ENCODE data around the gene NUMBL.

The NUMBL gene

GRCh38 chr19:40672038-40672437 lies 18.4 kb downstream of the NUMBL start:
- Histone ChIP-seq H4K20me1 (ENCODE audit: low read depth, low read length) (no peaks in the 10 kb centered on the region), H3K9me3 (ENCODE audit: insufficient read depth, low read length) (peaks cover 10% of the 10 kb centered on the region; the same call in 1 of the 2 replicates), H3K79me2 (ENCODE audit: insufficient read depth, low read length) (no peaks in the 10 kb centered on the region), H3K4me2 (ENCODE audit: low read depth, low read length, poor library complexity, severe bottlenecking) (no peak overlapping the region), H3K9me2 (replicated peaks; ENCODE audit: insufficient read depth, low read length) (no peaks in the 10 kb centered on the region), H3F3A (ENCODE audit: insufficient read depth) (no peaks in the 10 kb centered on the region), H3K27ac (ENCODE audit: low read depth, low read length) (no peak overlapping the region), H3K4me3 (ENCODE audit: insufficient read depth, low read length, poor library complexity, severe bottlenecking) (no peak overlapping the region), H3K9ac (ENCODE audit: low read length) (no peak overlapping the region), H3K36me3 (ENCODE audit: low read length) (no peaks in the 10 kb centered on the region; the same call in 1 of the 2 replicates), H3K27me3 (ENCODE audit: low read length) (no peaks in the 10 kb centered on the region), H2AFZ (ENCODE audit: low read depth, low read length, severe bottlenecking) (no peak overlapping the region)
- TF ChIP-seq EZH2phosphoT487 (conservative IDR thresholded peaks at IDR 0.05; ENCODE audit: low read length) (no peak), CTCF (IDR thresholded peaks at IDR 0.05; ENCODE audit: insufficient read depth, low read length, poor library complexity, severe bottlenecking) (no peak)

GRCh38 chr19:40671404-40671803 lies 19.0 kb downstream of the NUMBL start:
- no peaks in the 10 kb centered on the region for H3K9me2 ChIP-seq (replicated peaks; ENCODE audit: insufficient read depth, low read length)
- H3K4me3 ChIP-seq (ENCODE audit: insufficient read depth, low read length, poor library complexity, severe bottlenecking), result no peak overlapping the region
- H3F3A ChIP-seq (ENCODE audit: insufficient read depth), result no peaks in the 10 kb centered on the region
- peaks cover 10% of the 10 kb centered on the region; the same call in 1 of the 2 replicates for H3K9me3 ChIP-seq (ENCODE audit: insufficient read depth, low read length)
- H2AFZ ChIP-seq (ENCODE audit: low read depth, low read length, severe bottlenecking), result no peak overlapping the region
- H3K4me2 ChIP-seq (ENCODE audit: low read depth, low read length, poor library complexity, severe bottlenecking), result no peak overlapping the region
- H3K27me3 ChIP-seq (ENCODE audit: low read length), result no peaks in the 10 kb centered on the region
- no peak overlapping the region for H3K27ac ChIP-seq (ENCODE audit: low read depth, low read length)
- no peak overlapping the region for H3K9ac ChIP-seq (ENCODE audit: low read length)
- no peaks in the 10 kb centered on the region for H4K20me1 ChIP-seq (ENCODE audit: low read depth, low read length)
- H3K36me3 ChIP-seq (ENCODE audit: low read length), result no peaks in the 10 kb centered on the region; the same call in 1 of the 2 replicates
- H3K79me2 ChIP-seq (ENCODE audit: insufficient read depth, low read length), result no peaks in the 10 kb centered on the region
- TF ChIP-seq EZH2phosphoT487 (conservative IDR thresholded peaks at IDR 0.05; ENCODE audit: low read length) (no peak), CTCF (IDR thresholded peaks at IDR 0.05; ENCODE audit: insufficient read depth, low read length, poor library complexity, severe bottlenecking) (no peak)

- no peaks in the 10 kb centered on the region for H4K20me1 ChIP-seq (ENCODE audit: low read depth, low read length)
- no peak overlapping the region for H3K9ac ChIP-seq (ENCODE audit: low read length)
- no peak overlapping the region for H3K27ac ChIP-seq (ENCODE audit: low read depth, low read length)
- no peaks in the 10 kb centered on the region for H3K27me3 ChIP-seq (ENCODE audit: low read length)
- no peaks in the 10 kb centered on the region for H3K79me2 ChIP-seq (ENCODE audit: insufficient read depth, low read length)
- H3K4me3 ChIP-seq (ENCODE audit: insufficient read depth, low read length, poor library complexity, severe bottlenecking), result no peak overlapping the region
- H3K36me3 ChIP-seq (ENCODE audit: low read length), result no peaks in the 10 kb centered on the region; the same call in 1 of the 2 replicates
- H3K4me2 ChIP-seq (ENCODE audit: low read depth, low read length, poor library complexity, severe bottlenecking), result no peak overlapping the region
- no peaks in the 10 kb centered on the region for H3F3A ChIP-seq (ENCODE audit: insufficient read depth)
- no peak overlapping the region for H2AFZ ChIP-seq (ENCODE audit: low read depth, low read length, severe bottlenecking)
- no peaks in the 10 kb centered on the region for H3K9me2 ChIP-seq (replicated peaks; ENCODE audit: insufficient read depth, low read length)
- TF ChIP-seq EZH2phosphoT487 (conservative IDR thresholded peaks at IDR 0.05; ENCODE audit: low read length) (no peak), CTCF (IDR thresholded peaks at IDR 0.05; ENCODE audit: insufficient read depth, low read length, poor library complexity, severe bottlenecking) (no peak)
- H3K9me3 ChIP-seq (ENCODE audit: insufficient read depth, low read length), result peaks cover 10% of the 10 kb centered on the region; the same call in 1 of the 2 replicates
Measured at GRCh38 chr19:40668991-40669614, 21.3 kb downstream of the NUMBL start.

All from SU-DHL-6 (cell line).